HG03457 (cell line): ENCODE measurements around the gene TPM3.
"Not testable (repeated sequence)": the region's sequence is repeated elsewhere in the genome, so short reads cannot be mapped to it uniquely, and the experiment has no call there.

Experiments
- ATAC-seq: cut with Tn5 transposase; IDR thresholded peaks from one replicate; pipeline ENCODE4 v1.9.1; 2021; ENCODE audit warnings: moderate number of reproducible peaks; ENCODE audit not compliant: unreplicated experiment

The TPM3 gene

DNA sequence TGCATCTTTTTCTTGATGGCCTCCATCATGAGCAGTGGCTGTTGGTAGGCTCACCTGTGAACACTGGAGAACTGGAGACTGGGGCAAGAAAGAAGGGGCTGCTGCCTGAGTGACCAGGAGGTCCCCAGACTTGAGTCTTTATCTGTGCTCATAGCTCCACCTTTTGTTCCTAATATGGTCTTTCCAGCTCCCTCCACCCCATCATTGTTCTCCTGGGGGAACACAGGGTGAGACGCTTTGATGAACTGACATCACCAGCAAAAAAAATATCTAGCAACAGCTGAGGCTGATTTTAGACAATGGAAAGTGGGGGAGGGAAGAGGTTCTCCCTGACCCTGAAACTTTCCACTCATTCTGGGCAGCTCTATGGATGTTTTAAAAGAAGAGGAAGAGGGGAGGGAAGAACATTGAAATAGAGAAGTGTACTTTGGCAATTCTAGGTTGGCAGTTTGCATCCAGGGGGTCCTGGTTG lies at the start of gene TPM3:
Gene TPM3, minus strand, starts transcription at position 111 of the 472 bp plus-strand sequence. Its CDS starts 82 bp downstream, at position 29.
- no peak for ATAC-seq

DNA sequence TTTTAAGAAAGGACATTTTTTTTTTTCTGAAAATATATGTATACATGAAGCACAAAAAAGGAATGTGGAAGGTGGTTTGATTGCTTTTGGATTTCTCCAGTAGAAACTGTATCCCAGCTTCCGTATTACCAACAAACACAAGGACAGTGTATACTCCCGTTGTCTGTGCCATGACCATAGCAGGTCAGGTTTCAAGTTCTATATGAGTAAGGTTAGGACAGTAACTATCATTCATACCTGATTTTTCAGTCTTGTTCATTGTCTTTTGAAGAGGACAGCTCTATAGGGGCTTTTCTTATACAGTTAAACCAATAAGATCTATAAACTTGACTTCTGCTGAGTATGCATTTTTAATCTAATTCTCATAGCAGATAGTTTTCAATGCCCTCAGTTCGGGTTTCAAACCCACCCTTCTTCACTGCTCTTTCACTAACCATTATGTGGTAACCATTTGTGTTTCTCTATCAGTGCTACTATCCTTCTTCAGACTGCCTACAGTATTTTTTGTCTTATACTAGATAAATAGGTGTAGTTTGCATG lies 48.5 kb upstream of the TPM3 start:
- ATAC-seq = no peak

DNA sequence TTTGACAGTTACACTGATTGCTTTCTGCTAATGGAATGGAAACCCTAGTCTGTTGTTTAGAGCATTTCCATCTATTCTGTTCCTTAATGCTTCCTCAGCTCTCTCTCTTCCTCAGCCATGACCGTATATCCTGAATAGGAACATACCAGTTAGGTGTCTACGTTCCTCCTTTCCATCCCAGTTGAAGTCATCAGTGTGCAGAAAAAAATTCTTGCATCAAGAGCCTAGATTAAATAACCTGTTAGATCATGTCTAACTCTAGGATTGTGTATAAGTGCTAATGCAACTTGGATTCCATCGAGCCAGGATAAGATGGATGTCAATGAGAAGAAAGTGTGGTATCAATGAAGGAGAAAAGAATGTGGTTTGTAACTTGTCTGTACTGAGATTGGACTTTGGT lies 47.6 kb upstream of the TPM3 start:
- ATAC-seq = no peak

DNA sequence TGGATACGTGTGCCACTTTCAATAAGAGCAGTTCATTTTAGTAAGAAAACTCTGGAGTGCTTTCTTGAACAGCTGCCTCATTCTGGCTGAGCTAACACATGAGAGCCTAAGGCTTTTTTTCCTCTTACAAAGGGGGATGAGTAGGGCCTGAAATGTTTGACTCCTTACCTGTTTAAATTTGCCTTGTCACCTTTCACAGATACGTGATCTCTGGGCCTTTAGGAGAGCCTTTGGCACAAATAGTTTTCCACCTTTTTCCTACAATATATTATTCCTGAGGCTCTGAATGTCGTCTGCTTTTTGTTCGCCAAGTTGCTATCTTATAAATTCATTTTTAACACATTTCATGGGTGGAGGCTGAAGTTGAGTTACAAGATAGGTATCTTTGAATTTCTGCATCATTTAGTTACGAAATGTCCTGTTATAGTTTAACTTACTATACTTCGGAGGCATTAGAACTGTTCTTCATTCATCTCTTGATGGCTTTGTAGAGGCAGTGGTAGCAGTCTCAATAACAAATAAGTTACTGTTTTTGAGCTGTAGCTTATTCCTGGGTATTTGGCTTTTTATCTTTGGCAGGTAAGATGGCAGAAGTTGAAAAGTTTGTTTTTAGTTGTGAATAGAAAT lies 46.1 kb upstream of the TPM3 start:
- ATAC-seq = no peak

DNA sequence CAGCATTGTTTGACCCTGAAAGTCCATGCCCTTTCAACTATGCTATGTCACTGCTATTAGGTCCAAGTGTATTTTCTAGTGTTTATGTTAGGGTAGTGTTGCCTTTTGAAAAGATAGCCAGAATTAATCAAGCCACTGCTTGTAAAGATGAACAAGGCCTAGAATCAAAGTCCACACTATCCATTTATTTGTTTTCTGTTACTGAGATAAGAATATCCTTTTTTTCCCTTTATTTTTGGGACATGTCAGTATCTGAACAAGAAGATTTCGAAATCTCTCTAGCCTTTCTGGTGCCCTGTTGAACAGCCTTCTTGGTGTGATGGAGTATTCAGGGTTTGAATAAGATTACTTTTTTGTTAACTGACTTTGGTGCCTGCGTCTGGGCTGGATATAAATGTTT lies 45.5 kb upstream of the TPM3 start:
- ATAC-seq = no peak

DNA sequence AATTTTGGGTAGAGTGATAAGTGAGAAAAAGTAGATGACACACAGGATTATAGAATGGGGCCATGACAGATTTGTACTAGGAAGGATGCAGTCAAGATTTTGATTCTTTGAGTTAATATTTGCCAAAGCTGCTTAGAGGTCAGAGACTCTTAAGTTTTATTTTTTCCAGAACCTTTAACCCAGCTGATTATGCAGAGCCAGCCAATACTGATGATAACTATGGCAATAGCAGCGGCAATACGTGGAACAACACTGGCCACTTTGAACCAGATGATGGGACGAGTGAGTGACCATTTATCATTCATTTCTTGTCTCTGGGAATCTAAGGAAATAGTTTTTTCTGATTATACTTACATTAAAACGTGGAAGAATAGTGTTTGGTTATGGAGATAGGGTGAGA lies 45.0 kb upstream of the TPM3 start:
- ATAC-seq = no peak

DNA sequence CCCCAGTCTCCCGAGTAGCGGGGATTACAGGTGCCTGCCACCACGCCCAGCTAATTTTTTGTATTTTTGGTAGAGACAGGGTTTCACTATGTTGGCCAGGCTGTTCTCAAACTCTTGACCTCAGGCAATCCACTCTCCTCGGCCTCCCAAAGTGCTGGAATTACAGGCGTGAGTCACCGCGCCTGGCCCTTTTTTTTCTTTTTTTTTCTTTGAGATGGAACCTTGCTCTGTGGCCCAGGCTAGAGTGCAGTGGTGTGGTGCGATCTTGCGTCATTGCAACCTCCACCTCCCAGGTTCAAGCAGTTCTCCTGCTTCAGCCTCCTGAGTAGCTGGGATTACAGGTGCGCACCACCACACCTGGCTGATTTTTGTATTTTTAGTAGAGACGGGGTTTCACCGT lies 41.2 kb upstream of the TPM3 start:
- not testable (repeated sequence) for ATAC-seq

DNA sequence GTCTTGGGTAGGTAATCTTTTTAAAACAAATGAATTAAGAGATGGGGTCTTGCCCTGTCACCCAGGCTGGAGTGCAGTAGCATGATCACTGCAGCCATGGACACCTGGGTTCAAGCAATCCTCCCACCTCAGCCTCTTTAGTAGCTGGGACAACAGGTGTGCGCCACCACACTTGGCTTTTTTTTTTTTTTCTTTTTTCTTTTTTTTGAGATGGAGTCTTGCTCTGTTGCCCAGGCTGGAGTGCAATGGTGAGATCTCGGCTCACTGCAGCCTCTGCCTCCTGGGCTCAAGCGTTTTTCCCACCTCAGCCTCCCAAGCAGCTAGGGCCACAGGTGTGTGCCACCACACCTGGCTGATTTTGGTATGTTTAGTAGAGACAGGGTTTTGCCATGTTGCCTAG lies 39.2 kb upstream of the TPM3 start:
- ATAC-seq = not testable (repeated sequence)

DNA sequence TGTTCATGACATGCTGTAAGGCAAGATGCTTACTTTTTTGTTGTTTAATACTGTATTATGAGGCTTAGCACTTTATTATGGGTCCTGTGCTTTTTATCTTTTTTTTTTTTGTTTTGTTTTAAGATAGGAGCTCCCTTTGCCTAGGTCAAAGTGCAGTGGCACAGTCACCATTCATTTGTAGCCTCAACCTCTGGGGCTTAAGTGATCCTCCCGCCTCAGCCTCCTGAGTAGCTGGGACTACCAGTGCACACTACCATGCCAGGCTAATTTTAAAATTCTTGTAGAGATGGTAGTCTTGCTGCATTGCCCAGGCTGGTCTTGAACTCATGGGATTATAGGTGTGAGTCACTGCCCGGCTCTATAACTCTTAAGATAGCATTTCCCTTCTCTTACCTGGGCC lies 33.5 kb upstream of the TPM3 start:
- no peak for ATAC-seq

DNA sequence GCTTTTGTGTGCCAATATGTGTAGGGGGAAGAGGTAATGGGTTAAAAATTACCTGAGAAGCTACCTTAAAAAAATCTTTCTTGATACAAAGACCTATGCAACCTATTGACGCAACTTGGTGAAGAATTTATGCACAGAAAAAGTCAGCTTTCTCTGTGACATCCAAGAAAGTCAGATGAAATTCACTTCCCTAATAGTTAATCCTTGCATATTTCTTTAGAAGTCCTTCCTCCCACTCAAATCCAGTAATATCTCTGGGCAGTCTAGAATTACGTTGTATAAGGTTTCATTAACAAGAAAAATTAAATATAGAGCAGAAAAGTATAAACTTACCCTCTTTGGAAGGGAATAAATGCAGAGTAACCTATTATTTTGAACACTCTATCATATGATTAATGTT lies 31.7 kb upstream of the TPM3 start:
- no peak for ATAC-seq

DNA sequence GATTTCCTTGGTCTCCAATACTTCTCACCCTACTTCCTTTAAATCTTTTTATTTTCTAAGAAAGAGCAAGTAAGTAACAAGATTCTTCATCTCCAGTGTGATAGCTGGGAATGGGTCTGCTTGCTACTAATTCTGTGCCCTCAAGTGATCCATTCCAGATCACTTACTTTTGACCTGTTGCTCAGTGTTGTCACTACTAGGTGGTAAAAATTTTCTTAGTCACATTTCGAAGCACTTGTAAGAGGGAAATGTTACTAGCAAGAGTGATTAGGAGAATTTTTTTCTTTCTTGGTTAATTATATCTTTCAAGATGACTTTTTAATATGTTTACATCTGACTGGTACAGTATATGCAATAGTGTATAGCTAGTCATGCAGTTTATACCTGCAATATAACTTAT lies 31.0 kb upstream of the TPM3 start:
- no peak for ATAC-seq

DNA sequence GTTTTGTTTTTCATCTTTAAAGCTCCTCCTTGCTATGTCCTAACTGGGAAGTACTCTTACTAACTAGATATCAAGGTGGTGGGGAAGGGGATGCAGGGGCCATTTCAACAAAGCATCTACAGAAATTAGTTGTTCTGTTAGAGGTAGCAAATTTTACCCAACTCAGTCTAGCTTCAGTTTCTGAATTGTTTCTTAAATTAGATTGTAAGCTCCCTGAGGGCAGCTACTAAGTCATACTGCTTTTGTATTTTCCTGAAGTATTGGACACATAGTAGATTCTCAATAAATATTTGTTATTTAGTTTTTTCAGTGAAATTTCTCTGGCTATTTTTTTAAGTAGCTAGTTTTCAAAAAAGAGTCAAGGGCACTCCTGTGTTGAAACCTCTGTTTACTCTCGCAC lies 30.6 kb upstream of the TPM3 start:
- ATAC-seq = no peak

DNA sequence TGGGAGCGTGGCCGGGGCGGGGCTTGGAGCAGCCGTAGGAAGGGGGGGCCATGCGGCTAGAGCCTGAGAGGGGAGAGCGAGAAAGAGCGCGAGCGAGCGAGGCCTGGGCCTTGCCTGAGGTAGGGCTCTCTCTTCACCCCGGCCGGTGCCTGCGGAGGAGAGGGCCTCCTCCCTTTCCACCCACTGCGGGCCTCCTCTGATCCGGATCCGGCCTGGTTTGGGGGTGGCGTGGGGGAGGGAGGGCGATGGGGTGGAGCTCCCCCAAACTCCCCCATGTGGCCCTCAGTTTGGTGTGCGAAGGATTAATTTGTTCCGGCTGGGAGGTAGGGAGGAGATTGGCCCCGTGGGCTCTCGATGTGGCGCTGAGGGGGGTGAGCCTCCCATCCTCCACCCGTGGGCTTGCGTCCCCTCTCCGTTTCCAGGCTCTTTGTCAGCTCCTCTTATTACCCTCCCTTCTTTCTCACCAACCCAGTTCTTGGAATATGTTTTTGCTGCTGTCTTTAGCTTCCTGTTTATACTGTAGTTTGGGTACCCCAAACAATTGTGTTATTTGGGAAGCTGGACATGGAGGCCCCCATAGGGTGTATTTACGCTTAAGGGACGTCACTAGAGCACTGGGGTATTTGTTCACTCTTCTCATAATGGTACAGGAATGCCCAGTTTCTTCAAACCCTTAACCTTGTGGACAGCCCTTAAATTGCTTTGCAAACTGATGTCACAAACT lies 29.5 kb upstream of the TPM3 start:
- ATAC-seq = no peak

DNA sequence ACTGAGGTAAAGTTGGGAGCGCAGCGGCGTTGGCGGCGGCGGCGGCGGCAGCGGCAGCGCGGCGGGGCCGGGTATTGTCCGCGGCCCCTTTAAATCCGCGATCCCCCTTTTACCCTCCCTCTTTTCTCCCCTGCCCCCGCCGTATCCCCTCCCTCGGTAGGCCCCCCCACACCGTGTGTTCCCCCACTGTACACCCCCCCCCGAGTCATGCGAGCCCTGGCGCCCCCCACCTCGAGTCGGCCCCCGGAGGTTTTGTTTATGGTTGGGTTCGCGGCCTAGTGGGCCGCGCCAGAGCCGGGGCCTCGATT lies 29.0 kb upstream of the TPM3 start:
- ATAC-seq = no peak

DNA sequence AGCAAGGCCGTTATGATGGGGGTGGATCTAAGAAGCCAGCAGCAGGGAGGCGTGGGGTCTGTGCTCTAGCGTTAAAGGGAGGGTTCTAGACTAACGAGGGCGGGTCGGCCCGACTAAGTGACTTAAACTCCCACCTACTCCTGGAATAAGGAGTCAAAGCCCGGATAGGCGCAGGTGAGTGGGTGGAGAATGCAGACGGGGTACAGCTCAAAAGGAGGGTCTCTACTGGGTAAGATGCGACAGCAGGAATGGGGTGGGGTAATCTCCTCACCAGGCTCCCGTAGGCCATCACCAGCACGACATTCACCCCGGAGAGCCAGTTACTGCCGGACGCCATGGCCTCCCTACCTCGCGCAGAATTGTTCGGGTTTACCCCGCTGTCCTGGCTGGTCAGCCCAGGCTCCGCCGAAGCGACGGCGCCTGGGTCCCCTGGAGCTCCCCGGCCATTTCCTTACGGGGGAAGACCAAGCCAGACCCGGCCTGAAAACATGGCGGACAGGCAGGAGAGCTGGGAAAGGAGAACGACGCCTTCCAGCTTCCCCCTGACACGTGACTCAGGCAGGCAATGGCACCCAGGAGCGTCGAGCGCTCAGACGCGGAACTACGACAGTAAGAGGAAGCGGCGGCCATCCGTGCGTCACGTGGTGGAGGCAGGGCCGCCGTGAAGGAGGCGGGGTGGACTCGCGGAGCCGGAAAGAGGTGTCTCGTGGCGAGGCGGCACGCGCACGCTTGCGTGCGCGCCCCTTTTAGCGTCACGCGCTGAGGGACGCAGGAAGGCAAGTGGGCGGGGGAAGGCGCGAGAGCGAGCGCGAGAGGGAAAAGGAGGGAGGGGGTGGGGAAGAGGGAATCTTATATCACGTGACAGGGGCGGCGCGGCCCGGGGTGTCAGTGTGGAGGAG lies 28.4 kb upstream of the TPM3 start, which contains the start of gene UBAP2L:
Gene UBAP2L, plus strand, starts transcription at position 885 of the 899 bp plus-strand sequence. CDS start 4,169 bp downstream, outside the sequence.
- peak; percentile 75 for ATAC-seq

DNA sequence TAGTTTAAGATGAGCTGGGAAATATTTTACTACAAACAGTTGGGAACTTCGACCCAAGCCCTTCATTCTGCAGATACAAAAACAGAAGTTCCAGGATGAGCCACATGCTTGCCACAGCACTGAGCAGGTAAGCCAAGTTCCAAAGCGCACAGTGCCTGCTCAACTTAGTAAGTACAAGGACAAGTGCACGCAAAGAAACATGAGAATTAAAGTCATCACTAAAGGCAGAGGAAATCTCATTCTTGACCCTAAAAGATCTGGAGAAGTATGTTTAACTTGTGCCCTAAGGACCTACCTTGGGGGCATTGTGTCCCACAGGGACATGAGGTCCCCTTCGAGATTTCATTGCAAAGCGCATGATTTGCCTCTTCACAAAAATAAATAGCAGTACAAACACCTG lies 27.6 kb upstream of the TPM3 start:
- ATAC-seq = no peak

DNA sequence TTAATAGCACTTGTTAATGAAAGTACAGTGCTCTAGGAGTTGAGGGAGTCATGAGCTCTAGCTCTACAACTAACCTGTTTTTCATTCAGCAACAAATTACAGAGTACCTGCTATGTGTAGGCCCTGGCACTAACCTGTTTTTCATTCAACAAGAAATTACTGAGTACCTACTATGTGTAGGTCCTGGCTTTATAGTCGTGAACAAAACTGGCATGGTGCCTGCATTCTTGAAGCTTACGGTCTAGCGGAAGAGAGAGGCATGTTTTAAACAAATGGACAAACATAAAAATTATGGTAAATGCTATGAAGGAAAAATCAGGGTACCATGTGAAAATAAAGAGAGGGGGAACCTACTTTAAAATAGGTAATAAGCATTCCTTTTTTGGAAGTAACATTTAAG lies 26.6 kb upstream of the TPM3 start:
- ATAC-seq = no peak

DNA sequence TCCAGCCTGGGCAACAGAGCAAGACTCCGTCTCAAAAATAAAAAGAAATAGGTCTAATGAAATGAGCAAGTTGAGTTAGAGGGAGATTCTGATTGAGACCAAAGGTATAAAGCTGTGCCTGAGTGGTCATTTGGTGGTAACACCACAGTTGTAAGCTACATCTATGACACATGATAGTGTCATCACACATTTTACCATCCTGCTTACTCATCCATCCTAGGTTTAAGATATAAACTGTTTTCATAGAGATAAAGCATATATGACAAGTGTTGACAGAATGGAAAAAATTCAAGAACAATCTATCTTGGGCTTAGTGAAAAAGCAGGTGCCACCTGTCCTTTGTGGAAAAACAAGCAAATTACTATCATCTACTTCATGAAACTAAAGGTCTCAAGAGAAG lies 21.4 kb upstream of the TPM3 start:
- ATAC-seq = no peak

DNA sequence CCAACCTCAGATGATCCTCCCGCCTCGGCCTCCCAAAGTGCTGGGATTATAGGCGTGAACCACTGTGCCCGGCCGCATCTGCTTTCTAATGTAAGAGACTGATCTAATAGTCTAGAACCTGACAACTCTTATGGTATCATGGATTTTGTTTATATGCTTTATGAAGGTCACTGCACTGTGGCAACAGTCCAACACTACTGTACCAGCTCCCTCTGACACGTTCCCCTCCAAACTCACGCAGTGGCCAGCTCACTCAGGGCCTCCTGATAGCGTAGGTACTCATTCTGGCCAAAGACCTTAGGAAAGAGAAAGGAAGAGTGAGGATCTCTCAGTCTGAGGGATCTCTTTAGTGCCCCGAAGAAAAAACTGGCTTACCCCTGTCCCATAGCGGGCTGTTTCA lies 20.2 kb upstream of the TPM3 start:
- ATAC-seq = no peak

DNA sequence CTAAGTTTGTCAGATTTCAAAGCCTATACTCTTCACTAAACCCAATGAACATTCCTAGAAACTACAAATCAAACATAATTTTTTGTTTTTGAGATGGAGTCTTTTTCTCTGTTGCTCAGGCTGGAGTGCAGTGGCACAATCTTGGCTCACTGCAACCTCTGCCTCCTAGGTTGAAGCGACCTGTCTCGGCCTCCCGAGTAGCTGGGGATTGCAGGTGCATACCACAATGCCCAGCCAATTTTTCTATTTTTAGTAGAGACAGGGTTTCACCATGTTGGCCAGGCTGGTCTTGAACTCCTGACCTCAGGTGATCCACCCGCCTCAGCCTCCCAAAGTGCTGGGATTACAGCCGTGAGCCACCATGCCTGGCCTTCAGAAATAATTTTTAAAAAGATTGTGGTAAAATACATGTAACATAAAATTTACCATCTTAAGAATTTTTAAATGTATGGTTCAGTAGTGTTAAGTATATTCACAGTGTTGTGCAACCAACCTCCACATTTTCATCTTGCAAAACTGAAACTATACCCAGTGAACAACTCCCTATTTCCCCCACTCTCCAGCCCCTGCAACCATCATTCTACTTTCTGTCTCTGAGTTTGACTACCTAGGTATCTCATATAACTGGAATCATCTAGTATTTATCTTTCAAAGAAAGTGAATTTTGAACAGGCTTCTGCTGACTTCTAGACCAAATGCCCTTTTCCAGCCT lies 16.9 kb upstream of the TPM3 start:
- no peak for ATAC-seq

DNA sequence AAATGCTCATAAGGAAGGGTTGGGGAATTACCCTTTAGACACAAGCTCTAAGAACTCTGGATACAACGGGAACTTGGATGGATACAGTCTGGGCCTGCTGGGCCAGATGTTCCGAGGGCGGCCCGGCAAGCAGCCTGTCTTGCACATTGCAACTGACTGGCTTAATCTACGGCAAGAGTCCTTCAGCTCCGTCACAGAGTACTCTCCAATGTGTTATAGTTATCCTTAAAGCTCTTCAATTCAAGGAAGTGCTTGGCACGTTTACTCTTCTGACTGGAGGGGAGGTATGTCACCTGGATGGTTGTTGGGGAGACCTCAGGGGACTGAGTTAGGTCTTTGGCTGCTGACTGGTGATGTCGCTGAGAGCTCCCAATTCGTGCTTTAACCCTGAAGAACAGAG lies 15.4 kb upstream of the TPM3 start:
- ATAC-seq = no peak
